ENCODE data around the gene RFT1.

The RFT1 gene

DNA sequence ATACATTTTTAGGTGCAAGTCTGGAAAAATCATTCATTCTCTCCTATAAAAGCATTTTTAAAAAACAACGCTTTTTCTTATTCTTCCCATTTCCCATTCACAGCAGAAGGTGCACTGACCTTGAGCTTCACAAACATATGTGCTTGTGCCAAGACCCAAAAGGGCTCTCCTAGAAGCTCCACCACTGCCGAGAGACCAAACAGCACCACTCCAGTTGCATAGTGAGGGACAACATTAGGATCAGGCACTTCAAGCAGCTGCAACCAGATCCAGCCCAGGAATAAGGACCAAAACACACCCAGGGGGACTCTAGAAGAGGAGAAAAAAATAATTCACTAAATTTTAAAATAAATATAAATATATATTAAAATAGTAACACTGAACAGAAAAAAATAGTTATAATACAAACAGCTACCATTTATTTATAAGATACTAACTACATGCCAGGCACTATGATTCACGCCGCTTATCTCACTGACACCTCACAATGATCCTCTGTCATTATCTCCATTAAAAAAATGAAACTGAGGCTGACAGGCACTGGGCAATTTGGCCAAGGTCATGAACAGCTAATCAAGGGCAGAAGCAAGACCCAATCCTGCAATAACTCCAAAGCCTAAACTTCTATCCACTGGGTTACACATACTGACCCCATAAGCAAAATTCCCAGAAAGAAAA lies 7.8 kb downstream of the RFT1 start:
- no peak for DNase-seq

DNA sequence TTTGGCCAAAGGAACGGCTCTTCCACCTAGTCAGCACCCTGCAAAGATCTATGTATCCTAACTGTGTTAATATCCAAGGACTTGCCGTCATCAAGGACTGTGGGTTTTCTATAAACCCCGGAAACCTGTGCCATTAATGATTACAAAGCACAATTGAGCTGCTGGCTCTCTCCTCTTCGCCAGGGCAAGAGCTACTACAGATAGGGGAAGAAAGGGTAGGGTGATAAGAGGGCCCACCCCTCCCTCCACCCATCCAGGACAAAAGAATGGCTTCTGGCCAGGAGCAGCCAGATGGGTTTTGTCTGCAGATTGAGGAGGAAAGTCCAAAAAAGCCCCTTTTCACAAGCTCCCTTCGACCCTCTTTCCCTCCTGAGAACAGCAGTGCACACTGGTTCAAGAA lies 9.9 kb downstream of the RFT1 start:
- DNase-seq = no peak

DNA sequence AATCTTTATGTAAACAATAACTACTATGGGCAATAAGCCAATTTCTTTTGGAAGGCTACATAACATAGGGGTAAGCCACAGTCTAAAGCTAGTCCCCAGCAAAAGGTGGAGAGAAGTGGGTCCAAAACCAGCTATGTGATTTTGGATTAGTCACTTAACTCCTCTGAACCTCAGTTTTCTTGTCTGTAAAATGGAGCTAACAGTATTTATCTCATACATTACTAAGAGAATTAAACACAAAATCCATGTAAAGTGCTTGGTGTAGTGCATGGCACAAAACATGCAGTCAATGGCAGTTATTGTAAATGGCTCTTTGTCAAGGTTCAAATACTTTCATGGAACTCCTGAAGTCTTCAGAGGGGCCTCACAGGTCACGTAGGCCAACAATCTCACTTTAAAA lies 13.3 kb downstream of the RFT1 start:
- DNase-seq = no peak

DNA sequence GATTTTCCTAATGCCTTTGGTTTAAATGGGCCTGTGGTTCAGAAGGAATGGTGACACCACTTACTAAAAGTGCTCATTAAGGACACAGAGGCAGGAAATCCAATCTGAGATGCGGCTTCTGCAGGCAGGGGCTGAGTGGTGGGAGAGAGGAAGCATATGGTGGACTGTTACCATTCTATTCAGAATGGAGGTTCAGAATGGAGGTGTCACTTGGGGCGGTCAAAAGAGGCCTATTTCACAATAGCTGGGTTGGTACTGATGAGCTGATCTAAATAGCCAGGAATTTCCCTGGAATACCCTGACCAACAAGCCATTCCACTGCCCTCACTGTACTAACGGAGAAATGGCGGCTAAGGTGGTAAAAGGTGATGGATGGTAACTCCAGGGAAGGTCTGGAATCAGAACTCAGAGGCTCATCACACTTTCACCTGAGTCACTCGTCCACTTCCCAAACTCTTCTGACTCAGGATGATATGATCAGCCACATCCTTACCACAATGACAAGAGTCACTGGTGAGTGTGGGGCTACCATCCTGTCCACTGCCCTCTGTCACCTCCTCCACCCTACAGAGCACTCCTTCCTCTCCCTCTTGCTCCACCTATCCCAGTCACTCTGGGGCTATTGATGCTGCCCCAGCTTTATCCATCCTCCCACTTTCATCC lies 15.7 kb downstream of the RFT1 start:
- no peak for DNase-seq

DNA sequence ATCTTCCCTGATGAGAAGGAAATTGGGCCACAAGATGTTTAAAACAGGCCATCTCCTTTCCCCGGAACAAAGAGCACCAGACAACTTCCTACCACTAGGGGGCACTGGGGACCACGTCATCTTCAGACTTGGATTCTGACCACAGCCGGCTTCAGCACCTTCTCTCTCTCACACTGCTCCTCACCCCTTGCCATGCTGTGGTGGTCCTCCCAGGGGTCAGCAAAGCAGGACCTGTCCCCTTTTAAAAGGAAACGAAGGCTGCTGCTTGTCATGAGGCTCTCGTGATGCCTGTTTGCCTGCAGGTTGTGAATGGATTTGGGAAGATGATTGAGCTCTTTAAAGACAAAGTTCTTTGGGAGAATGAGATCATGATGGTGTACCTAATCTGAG lies 16.2 kb downstream of the RFT1 start:
- DNase-seq = peak; percentile 65

DNA sequence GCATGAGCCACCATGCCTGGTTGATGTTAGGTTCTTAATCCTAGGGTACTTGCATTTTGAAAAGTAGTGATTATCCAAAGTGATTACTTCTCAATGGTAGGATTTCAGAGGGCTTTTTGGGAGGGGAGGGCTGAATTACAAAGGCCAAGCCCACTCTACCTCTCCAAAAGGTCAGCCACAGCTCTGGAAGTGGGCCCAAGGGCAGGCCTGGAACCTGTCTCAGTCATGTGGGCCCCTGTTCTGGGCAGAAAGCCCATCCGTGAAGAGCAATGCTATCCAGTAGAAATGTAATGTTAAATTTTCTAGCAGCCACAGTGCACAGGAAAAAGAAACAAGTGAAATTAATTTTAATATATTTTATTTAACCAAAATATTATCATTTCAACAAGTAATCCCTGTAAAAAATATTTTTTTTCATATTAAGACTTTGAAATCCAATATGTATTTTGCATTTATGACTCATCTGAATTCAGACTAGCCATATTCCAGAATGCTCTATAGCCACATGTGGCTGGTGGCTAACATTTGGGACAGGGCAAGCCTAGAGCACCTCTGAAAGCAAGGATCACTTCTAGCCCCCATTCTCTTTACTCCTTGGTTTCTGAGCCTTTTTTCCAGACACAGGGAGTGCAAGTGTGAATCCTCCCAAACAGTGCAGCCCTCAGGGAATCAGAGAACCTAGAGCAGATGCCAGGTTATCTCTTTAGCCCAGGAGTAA lies 16.8 kb downstream of the RFT1 start:
- no peak for DNase-seq

DNA sequence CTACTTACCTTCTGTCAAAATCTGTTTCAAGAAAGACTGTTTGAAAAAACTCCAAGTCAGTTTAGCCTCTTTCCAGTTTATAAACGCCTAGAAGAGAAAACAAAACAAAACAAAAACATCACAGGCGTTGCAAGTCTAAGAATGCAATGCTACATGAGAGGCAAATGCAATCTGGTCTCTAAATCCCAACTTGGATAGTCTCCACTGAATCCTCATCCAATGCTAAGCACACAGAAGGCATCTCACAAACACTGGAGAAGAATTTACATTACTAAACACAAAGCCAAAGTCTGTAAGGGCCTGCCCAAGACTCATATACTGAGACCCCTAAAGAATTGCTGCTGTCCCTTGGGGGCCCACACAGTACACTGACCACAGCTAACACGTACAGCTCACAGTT lies 18.4 kb downstream of the RFT1 start:
- no peak for DNase-seq

DNA sequence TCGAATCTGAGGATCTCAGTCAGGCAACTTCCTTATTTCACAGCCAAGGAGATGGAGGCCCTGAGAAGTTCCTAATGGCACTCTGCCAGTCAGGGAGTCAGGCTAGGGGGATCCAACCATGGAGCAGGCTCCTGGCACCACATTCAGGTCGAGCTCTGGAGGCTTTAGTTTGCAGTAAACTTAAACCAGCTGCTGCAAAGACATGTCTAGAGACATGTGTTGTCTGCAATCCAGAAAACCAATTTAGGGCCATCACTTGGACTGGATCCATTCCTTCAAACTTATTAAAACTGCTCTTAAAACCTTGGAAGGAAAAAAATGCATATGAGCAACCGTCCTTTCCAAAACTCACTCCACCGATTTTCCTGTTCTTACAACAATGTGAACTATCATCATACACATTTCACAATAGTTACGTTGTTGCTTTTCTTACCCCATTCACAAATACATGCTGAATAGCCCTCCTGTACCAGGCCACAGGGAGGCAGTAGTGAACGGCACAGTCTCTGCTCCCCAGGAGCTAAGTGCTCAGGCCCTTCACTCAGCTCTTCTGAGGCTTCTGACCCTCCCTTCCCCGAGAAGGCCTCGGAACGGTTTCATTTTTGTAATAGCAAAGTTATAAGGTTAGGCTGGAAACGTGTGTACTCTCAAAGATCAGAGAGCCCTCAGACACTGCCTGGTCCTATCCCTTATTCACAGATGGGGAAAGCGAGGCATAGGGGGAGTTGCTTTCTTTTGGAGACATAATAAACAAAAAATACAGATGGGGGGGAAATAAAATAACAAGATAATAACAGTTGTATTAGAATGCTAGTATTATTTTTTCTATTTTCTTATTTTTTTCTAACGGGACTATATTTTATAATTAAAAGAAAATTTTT lies 20.1 kb downstream of the RFT1 start:
- DNase-seq = peak; percentile 18

DNA sequence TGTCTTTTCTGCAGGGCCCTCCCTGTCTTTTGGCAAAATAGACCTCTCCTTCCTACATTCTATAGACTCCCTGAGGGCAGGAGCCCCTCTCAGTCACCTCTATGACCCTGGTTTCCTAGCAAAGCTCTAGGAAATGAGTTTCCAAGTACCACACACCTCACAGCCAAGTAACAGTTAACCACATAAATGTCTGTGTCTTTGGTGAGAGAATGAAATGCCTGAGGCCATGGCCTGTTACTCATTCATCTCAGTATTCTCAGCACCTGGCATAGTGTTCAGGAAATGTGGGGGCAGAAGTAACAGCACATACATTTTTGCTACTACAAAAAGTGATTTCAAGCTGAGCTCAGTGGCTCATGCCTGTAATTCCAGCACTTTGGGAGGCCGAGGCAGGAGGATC lies 21.0 kb downstream of the RFT1 start:
- DNase-seq = no peak

DNA sequence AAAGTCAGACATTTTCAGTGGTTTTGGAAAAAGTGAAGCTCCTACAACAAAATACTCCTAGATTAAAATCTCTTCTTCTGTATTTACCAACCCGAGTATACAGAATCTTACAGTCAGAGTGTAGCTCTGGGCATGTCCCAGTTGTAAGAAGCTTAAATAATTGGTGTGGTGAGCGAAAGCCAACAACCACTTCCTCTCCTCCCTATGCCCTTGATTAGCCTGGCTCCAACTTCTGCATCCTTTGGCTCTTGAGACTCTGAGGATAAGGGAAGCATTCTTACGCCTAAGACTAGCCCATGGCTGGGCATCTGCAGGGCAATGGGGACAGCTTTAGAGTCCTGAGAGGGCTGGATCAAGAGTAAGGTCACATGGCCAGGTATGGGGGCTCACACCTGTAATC lies 25.5 kb downstream of the RFT1 start:
- DNase-seq = no peak

DNA sequence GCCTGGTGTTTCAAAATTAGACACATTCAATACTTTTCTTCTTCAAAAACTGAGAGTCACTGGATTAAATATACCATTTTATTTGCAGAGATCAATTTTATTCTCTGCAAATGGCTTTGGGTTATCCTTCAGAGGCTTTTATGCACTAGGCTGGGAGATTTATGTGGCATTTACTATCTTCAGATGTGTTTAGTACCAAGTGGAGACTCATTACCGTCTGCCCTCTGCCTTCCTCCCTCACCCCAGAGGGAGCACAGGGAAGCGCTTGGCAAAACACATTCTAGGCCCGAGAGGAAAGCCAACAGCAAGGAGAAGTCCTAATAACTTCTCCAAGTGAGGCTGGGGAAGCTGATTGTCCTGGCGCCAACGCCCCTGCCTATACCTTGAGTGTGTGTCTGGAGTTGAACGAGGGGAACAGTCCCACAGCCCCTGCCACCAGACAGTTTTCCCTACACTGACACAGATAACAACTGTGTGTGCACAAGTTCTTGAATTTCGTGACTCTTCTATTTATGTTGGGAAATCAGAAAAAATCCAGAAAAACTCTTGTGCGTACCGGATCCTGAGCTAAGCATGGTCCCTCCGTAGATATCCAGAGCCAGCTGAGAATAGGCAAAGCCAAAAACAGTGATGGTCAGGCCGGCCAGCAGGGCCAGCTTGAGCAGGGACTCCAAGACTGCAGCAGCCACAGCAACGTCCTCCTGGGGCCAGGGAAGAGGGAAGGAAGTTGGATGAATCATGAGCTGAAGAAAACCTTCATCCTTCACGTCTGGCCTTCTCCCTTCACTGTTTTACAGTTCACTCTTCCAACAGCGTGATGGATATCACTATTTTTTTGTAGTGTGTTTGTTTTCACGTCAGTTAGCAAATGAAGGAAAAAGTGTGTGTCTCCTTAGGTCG lies 26.6 kb downstream of the RFT1 start:
- DNase-seq = no peak

DNA sequence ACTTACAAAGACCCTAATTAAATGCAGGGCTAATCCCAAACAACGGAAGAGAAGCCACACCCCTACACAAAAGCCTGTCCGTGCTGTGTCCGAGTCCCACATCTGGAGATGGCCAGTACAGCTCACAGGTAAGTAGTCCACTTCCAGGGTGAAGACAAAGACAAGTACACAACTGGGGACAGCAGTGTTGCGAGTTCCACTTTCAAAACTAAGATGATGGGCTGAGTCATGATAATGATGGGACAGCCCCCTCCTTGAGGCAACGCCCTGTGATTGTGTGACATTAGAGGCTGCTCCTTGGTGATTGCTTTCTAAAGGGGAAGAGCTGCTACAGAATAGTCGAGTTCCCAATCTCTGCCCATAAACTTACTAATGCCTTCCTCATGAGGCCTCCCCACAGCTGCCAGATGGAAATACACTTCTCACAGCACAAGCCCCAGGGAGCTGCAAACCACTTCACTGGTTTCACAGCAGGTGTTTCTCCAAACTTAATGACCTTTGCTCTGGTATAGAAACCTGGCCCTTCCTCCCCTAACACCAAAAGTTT lies 27.6 kb downstream of the RFT1 start:
- DNase-seq = no peak

DNA sequence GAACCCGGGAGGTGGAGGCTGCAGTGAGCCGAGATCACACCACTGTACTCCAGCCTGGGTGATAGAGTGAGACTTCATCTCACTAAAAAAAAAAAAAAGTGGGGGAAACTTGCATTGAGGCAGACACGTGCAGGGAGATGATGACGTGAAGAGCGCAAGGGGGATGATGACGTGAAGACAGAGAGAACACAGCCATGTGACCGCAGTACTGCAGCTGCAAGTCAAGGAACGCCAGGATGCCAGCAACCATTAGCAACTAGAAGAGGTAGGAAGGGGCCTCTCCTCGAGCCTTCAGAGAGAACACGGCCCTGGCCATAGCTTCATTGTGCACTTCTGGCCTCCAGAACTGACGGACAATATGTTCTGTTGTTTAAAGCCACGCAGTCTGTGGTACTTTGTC lies 28.3 kb downstream of the RFT1 start:
- DNase-seq = no peak

DNA sequence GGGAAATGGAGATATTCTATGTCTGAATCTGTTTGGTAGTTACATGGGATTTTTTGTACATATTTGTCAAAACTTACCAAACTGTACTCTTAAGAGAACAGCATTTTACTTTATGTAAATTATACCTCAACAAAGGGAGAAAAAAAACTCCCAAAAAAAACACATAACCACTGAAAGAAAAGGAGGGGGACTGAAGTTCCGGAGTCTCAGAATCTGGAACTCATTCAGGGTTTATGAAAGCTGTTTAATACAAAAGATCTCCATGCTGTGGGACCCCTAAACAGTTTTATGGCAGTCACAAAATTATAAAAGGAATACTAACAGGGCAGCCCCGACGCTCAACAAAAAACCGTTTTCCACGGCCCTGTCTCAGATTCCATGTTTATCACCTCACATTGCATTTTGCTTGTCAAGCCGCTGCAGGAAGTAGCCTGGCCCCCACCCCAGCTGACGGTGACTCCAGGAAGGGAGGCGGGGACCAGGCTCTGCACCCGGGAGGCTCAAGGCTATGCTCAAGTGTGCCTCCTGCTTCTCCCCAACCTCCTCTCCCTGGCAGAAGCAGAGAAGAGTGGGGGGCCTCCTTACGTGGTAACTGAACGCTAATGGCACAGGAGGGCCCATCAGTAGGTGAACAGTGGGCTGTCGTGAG lies 29.3 kb downstream of the RFT1 start:
- DNase-seq = no peak

DNA sequence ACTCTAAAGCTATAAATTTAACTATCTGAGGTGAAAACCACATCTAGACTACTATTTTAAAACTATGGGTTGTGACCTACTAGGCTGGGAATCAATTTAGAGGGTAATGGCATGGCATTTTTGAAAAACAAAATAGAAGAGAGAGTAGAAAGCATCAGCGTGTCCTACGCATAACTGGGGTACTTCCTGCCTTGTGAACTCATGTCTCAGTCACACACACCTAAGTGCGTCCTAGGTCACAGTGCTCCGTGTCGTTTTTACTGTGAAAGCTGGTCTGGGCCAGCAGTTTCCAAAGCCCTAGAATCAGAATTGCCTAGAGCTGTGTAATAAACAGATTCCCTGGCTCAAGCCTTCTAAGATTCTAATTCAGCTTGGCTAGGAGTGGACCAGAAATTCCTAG lies 32.3 kb downstream of the RFT1 start:
- DNase-seq = no peak

DNA sequence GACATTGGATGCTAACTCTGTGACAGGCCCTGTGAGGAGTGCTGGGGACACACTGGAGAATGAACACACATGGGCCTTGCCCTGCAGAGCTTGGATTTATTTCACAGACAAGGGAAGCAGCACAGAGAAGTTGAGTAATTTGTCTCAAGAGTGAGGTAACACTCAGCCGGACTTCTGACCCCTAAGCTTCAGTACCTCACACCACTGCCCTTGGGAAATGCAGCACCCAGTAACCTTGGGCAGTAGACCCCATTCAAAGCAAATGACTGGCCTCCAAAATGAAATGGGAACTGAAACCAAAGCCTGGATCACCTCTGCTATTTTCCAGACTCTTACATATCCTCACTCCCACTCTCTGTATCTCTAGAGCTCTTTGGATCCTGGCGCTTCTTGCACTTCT lies 37.3 kb downstream of the RFT1 start:
- no peak for DNase-seq

DNA sequence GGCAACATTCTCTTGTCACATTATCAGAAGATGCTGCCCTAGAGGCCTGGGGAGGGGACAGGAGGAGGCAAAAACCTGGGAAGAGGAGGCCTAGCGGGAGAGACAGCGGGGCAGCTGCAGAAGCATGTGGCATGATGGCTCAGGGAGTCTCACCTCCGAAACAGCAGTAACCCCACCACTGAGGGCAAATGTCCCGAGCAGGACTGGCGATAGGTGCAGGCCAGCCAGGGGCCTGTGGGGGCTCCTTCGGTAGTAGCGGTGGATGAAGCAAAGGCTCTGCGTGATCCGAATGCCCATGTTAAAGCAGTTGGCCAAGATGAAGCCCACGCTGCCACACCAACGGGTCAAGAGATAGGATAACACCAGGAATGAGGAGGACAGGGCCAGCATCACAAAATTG lies 38.0 kb downstream of the RFT1 start:
- DNase-seq = no peak

DNA sequence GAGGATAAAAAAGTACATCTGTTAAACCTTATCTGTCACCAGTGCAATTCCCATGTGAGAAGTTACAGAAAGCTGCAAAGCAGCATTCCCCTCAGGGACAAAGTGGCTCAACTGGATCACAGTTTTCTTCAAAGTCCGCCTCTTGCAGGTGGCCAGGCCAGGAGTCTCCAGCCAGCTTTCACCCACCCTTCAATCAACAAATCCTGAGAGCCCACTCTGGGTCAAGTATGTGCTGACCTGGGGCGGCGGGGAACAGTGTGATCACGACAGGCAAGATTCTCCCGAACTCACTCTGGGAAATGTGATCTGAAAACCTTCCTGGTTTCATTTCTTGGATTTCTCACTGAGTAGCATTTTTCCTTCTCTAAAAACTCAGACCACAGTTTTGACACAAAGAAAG lies 39.2 kb downstream of the RFT1 start:
- DNase-seq = no peak

DNA sequence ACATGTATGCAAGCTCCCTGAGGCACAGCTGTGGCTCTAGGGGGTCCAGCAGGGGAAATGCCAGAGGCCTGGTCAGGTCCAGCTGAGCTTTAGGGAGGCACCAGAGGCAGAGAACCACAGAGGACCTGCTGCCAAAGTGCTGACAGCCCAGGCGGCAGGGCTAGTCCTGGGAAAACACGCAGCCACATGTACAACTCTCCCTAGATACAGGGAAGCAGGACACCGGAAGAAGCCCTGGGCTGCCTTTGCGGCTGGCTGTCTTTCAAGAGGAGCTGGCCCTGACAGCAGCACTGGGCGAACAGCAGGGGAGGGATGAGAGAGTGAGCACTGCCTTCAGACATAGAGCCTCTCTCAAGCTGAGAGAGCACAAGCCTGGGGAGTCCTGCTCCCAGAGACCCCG lies 40.7 kb downstream of the RFT1 start:
- no peak for DNase-seq

DNA sequence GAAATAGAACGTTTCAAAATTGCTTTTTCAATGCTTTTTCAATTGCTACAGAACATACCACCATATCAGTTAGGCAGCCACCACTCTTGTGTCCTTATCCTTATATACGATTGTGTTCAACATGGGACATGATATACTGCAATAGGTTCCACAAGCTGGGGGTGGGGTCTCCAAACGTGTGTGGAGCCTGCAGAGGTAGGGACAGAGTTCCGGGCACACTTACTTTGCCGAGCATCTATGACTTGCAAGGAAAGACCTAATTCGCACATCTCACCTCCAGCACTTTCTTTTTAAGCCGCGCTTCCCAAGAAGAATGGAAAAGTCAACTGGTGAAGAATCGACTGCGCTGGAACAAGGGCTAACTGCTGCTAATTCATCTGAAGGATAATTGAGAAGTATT lies 44.8 kb downstream of the RFT1 start:
- no peak for DNase-seq

DNA sequence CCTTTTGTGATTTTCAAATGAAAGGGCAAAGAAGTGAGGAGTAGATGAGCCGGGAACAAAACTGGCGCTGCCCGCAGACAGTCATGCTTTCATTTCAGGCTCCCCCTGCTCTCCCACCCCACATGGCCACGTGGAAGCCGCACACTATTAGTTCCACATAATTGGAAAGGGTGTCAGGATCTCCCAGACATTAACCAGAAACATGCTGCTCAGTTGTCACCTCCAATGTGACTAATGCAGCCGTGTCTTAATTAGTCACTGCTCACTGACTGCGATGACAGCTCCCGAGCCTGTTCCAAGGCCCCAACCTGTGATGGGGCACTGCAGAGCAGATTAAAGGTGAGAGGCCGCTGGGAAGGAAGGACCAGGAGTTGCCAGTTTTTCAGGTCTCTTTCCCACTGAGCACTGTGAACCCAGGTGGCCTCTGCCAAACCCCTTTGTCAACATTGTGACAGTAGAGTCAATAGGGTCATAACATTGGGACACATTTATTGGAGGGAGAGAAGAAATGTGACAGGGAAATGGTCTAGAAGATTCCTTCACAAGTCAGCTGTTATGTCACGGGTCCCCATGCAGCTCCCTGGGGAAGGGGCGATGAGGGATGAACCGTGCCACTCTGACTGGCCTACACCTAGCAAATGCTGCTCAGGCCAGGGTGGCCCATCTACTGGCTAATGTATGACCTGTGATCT lies 45.8 kb downstream of the RFT1 start:
- DNase-seq = no peak
